Type B pancreatic cell (in vitro differentiated cells): ENCODE measurements around the gene DNER. TPM values are rescaled to one million over a fixed set of nuclear protein-coding genes. Genes with fewer than 3 reads are reported as not detected.
"Not testable (repeated sequence)": the region's sequence is repeated elsewhere in the genome, so short reads cannot be mapped to it uniquely, and the experiment has no call there.

ENCODE experiments used
- DNase-seq: peaks from one replicate; pipeline ENCODE4 v3.0.0; 2021; ENCODE audit warnings: mixed read lengths; ENCODE audit not compliant: unreplicated experiment; ENCODE audit errors: extremely low spot score
- H3K27ac Mint-ChIP-seq: 2 replicates; pipeline ENCODE4 v1.8.0; 2021; ENCODE audit warnings: mild to moderate bottlenecking, mixed read lengths
- H3K27me3 Mint-ChIP-seq: 2 replicates; pipeline ENCODE4 v1.8.0; 2021; ENCODE audit warnings: mixed read lengths
- H3K36me3 Mint-ChIP-seq: 2 replicates; pipeline ENCODE4 v1.8.0; 2021; ENCODE audit warnings: mixed read lengths
- H3K4me1 Mint-ChIP-seq: one replicate; pipeline ENCODE4 v1.8.0; 2021; ENCODE audit warnings: mixed read lengths; ENCODE audit not compliant: unreplicated experiment
- H3K4me3 Mint-ChIP-seq: 2 replicates; pipeline ENCODE4 v1.8.0; 2021; ENCODE audit warnings: mild to moderate bottlenecking, mixed read lengths
- H3K9me3 Mint-ChIP-seq: 2 replicates; pipeline ENCODE4 v1.8.0; 2021; ENCODE audit warnings: mixed read lengths
- CTCF ChIP-seq: fragments of 200-600 bp; sonication (generic); conservative IDR thresholded peaks from 2 replicates; pipeline ENCODE4 v1.5.0; 2021; ENCODE audit warnings: antibody characterized with exemption, mild to moderate bottlenecking
- total RNA-seq: library from RNA; stranded (reverse); gene quantifications from 2 replicates; pipeline ENCODE4 v1.2.1, GENCODE V29; 2021; ENCODE audit warnings: low replicate concordance

The DNER gene
- total RNA-seq, 1 donor from 2014 or later, result 15.9 TPM

GRCh38 chr2:229725716-229726574 lies 11.6 kb upstream of the DNER start:
- Mint-ChIP-seq H3K27me3 (peaks cover 21% of the 10 kb centered on the region), H3K9me3 (no peaks in the 10 kb centered on the region), H3K4me1 (no peaks in the 10 kb centered on the region), H3K4me3 (no peak overlapping the region), H3K27ac (no peak overlapping the region), H3K36me3 (no peaks in the 10 kb centered on the region)
- no peak for DNase-seq
- no peak for TF ChIP-seq CTCF

- H3K36me3 Mint-ChIP-seq, H3K4me1 Mint-ChIP-seq, H3K9me3 Mint-ChIP-seq, H3K4me3 Mint-ChIP-seq, H3K27ac Mint-ChIP-seq, DNase-seq: not testable (repeated sequence)
- H3K27me3 Mint-ChIP-seq, result peaks cover 33% of the 10 kb centered on the region
Measured at GRCh38 chr2:229723192-229723591, 8.8 kb upstream of the DNER start.

GRCh38 chr2:229719926-229720647 lies 5.7 kb upstream of the DNER start:
- Mint-ChIP-seq H3K36me3 (no peaks in the 10 kb centered on the region), H3K27me3 (peaks cover 64% of the 10 kb centered on the region)

GRCh38 chr2:229718057-229718456 lies 3.7 kb upstream of the DNER start:
- Mint-ChIP-seq H3K9me3 (no peaks in the 10 kb centered on the region), H3K27me3 (peaks cover 55% of the 10 kb centered on the region), H3K27ac (no peak overlapping the region), H3K36me3 (no peaks in the 10 kb centered on the region), H3K4me1 (no peaks in the 10 kb centered on the region), H3K4me3 (no peak overlapping the region)
- DNase-seq, result no peak
- TF ChIP-seq CTCF, result no peak

More at GRCh38 chr2:229719926-229720647, 5.7 kb upstream of the DNER start:
- Mint-ChIP-seq H3K4me3 (no peak overlapping the region), H3K9me3 (no peaks in the 10 kb centered on the region), H3K27ac (no peak overlapping the region), H3K4me1 (no peaks in the 10 kb centered on the region)
- no peak for DNase-seq
- no peak for TF ChIP-seq CTCF

GRCh38 chr2:229715895-229716507 lies 1.6 kb upstream of the DNER start:
- peaks cover 6% of the 10 kb centered on the region for H3K9me3 Mint-ChIP-seq
- peak; percentile 75 for TF ChIP-seq CTCF
- no peaks in the 10 kb centered on the region for H3K4me1 Mint-ChIP-seq
- no peak for DNase-seq
- H3K27me3 Mint-ChIP-seq, result peaks cover 74% of the 10 kb centered on the region
- peaks cover 3% of the 10 kb centered on the region for H3K36me3 Mint-ChIP-seq
- peak overlapping the region; percentile 78 for H3K4me3 Mint-ChIP-seq
- no peak overlapping the region for H3K27ac Mint-ChIP-seq
